C1 segment of cervical spinal cord (tissue), 14 donors: ENCODE results near the gene ZNF135.

Source experiments
- DNase-seq, 14 donors: peaks; one replicate each; lab custom pipeline; 2025; lab: John Stamatoyannopoulos, UW

Gene ZNF135

DNA sequence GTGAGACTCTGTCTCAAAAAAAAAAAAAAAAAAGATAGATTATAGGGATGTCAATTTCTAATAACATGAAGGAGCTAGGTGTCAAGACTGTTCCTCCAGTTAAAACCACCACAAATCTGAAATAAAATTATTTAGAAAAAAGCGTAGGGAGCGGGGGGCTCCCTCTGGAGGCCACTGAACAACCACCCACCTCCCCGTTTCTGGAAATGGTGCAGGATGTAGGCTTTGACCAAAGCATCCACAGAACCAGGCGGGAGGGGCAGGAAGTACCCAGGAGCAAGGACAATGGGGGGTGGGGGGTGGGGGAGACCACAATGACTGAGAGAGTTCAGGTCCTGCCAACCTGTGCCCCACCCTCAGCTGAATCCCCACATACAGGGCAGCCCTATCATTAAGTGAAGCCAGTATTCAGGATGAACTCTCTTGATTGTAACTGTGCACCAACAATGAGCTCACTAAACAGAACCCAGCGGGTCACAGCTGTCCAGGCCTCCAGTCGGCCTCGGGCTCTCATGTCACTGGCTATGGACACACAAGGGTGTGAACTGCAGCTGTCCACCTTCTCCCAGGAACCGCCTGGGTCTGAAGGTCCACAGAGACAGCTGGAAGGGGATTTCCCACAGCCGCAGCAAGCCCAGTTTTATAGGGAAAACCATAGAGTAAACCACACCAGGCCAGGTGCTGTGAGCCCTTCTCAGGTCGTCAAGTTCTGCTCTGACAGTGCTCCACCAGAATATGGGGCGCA, 32.3 kb downstream of the ZNF135 start:
- no peak for DNase-seq

- no peak for DNase-seq
Observed at GRCh38 chr19:58093071-58093470, 34.0 kb downstream of the ZNF135 start.

DNA sequence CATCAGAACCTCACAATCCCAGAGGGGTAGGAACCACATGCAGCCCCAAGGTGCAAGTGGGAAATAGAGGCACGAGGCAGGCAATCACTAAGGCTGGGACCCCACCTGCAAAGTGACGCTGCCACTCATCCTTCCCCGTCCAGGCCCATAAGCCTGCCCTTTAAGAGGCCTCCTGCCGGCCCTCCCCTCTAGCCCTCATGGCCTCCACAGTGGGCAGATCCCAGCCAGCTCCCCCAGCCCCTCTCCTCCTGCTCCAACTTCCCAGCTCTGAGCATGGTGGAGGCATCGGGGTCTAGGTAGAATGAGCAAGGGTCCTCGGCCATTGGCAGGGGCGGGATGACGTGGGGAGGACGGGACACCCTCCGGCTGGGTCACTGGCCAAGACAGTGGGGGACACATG, 36.2 kb downstream of the ZNF135 start:
- no peak for DNase-seq

DNA sequence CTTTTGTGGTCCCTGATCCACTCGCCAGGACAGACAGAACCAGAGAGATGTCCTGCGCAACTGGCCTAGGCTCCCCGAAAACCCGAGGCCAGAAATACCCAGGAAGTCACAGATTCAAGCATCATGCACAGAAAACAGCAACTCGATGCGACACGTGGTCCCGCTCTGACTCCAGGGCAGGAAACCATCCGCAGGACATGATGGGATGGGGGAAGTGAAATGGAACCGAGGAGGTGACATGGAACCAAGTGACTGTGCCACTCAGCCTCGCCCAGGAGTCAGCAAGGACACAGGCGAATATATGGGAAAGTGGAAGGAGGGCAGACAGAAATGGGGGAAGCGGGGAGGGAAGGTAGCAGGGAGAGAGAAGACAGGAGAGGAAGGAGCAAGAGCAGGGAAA, 37.8 kb downstream of the ZNF135 start:
- no peak for DNase-seq

- DNase-seq, result no peak
Observed at GRCh38 chr19:58097349-58097748, 38.3 kb downstream of the ZNF135 start.

DNA sequence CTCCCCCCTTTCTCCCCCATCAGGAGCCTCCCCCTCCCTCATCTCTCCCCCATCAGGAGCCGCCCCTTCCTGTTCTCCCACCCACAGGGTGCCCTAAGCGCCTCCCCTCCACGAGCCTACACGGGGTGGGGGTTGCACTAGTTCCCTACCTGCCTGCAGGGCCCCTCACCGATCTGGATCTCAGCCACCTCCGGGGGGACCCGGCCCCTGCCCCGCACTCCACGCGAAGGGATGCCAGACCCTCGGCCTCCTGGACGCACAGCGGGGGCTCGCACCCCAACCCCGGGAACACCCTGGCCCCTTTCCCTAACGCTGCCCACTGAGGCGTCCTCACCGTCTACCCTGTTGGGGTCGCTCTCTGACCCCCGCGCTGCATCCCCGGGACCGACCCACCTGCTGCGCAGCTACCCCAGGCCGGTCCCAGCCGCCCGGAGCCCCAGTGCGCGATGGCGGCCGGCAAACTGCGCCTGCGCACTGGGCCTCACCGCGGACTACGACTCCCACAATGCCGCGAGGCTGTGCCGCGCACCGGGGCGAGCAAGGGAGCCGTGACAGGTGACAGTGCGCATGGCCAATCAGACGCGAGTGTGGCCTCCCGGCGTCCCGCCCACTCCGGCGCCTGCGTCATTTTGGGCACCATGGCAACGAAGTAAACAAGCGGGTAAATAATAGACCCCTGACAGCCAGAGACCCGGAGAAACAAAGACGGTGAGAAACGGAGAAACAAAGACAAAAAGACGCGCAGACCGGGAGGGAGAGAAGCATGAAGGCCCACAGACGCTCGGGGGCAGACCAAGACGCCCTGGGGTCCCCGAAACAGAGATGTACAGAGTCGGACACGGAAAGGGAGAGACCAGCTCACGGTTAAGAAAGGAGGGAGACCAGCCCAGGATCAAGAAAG, 38.9 kb downstream of the ZNF135 start, which contains the start of gene ZSCAN18:
TSS of gene ZSCAN18 (minus strand) at position 451 of the 901 bp plus-strand sequence. CDS start 7,964 bp downstream, outside the sequence.
- peak; percentile 80 to 96 (median 91) for DNase-seq

DNA sequence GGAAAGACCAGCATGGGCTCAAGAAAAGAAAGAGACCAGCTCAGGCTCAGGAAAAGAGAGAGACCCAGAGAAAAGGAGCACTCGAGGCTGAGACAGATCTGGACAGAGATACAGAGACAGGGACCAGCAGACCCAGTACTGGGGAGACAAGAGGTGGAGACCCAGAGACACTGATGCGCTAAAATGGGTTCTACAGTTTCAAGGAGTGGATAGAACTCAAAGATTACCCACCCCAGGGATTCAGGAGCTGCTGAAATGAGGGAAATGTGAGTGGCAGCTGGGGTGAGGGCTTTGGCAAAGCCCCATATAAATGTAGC, 39.6 kb downstream of the ZNF135 start:
- DNase-seq, result no peak

GRCh38 chr19:58107778-58108545, 48.9 kb downstream of the ZNF135 start:
- no peak for DNase-seq

DNA sequence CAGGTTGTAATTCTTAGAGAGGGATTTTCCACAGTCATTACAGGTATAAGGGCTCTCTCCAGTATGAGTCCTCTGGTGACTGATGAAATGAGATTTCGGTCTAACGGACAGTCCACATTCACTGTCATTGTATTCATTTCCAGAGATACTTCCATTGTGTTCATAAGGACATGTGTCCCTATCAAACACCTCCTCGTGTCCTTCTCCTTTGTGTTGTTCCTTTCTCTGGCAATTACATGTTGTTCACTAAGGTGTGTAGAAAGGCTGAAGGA, 49.4 kb downstream of the ZNF135 start:
- no peak for DNase-seq

DNA sequence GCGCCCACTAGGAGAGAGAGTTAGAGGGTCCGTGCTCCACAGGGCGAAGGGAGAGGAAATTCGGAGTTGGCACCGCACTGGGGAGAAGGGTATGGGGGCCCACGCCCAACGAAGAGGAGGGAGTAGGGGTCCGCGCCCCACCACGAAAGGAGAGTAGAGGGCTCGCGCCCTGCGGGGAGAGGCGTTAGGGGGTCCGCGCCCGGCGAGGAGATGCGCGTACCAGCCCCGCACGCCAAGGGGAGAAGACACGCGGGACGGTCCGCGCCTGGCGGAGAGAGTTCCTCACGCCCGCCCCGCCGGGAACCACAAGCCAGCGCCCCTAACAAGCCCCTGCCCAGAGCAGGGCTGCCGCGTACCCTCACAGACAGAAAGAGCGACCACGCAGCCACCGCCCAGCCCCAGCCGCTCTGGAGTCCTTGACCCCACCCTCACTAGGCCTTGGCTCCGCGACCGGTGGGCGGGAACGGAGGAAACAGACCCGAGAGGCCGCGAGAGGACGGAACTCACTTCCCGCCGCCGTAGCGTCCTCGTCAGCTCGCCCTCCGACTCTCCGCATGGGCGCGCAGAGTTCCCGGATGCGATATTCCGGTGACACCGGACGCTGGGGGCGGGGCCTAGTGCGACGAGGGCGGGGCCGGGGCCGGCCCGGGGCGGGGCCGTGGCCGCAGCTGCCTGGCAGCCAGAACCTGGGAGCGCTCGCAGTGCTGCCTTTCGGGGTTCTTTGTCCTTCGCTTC, 58.9 kb downstream of the ZNF135 start:
- DNase-seq, result peak in 2 of 14 donors; percentile 11 to 83

DNA sequence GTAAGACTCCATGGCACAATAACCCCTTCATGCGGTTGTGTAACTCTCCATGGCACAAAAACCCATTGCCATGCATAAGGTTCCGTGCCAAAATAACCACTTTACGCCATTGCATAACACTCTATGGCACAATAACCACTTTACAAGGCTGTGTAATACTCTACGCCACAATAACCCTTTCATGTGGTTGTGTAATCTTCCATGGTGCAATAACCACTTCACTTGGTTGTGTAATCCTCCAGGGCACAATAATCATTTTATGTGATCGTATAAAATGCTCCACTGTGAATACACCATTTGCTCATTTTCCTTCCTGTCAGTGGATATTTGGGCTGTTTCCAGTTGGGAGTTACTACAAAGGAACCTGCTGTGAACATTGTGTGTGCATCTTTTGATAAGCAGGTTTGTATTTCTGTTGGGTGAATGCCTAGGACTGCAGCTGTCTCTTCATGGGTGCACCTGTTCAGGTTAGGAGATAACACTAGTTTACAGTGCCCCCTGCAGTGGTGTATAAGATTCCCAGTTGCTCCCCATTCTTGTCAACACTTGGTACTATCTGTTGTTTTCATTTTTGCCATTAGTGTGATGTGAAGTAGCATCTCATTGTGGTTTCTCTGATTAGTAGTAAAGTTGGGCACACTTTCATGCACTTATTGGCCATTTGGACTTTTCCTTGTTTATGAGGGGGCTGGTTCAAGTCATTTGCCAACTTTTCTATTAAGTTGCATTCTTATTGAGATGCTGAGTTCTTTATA, 60.1 kb downstream of the ZNF135 start:
- no peak for DNase-seq
